Stimulated activated CD4-positive, alpha-beta T cell treated with anti-CD3 and anti-CD28 coated beads, Interleukin-4, amount 100 ng/mL, for 24 hours (primary cell): Measurements from ENCODE around the gene GRK4.
"Not testable (repeated sequence)": the region's sequence is repeated elsewhere in the genome, so short reads cannot be mapped to it uniquely, and the experiment has no call there.

Source experiments
- DNase-seq: peaks from one replicate; pipeline ENCODE4 v3.0.0-alpha.2; 2020

The GRK4 gene

GRCh38 chr4:2963175-2963965 lies at the start of gene GRK4, which contains the start of gene NOP14:
Gene GRK4 (plus strand): TSS chr4:2963571. CDS start chr4:2964071, 500 bp downstream.
Gene NOP14 (minus strand): TSS chr4:2963406. CDS start chr4:2963319, 87 bp downstream.
- peak; percentile 97 for DNase-seq

- no peak for DNase-seq
Measured at GRCh38 chr4:2914256-2915126, 48.9 kb upstream of the GRK4 start.

- DNase-seq: no peak
Measured at GRCh38 chr4:2915789-2916188, 47.6 kb upstream of the GRK4 start.

DNA sequence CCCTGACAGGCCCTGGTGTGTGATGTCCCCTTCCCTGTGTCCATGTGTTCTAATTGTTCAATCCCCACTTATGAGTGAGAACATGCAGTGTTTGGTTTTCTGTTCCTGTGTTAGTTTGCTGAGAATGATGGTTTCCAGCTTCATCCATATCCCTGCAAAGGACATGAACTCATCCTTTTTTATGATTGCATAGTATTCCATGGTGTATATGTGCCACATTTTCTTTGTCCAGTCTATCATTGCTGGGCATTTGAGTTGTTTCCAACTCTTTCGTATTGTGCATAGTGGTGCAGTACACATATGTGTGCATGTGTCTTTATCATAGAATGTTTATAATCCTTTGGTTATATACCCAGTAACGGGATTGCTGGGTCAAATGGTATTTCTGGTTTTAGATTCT lies 46.7 kb upstream of the GRK4 start:
- not testable (repeated sequence) for DNase-seq

- not testable (repeated sequence) for DNase-seq
Measured at GRCh38 chr4:2918300-2918699, 45.1 kb upstream of the GRK4 start.

GRCh38 chr4:2918714-2919113 lies 44.7 kb upstream of the GRK4 start:
- DNase-seq: not testable (repeated sequence)

GRCh38 chr4:2922453-2923101 lies 40.8 kb upstream of the GRK4 start:
- DNase-seq: not testable (repeated sequence)

DNA sequence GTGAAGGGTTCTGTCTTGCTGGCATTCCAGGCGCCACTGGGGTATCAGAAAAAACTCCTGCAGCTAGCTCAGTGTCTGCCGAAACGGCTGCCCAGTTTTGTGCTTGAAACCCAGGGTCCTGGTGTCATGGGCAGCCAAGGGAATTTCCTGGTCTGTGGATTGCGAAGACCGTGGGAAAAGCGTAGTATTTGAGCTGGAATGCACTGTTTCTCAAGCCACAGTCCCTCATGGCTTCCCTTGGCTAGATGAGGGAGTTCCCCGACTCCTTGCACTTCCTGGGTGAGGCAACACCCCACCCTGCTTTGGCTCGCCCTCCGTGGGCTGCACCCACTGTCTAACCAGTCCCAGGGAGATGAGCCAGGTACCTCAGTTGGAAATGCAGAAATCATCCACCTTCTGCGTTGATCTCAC lies 40.2 kb upstream of the GRK4 start:
- DNase-seq: no peak

GRCh38 chr4:2923668-2924173 lies 39.6 kb upstream of the GRK4 start:
- DNase-seq: no peak

- DNase-seq: no peak
Measured at GRCh38 chr4:2924286-2924685, 39.1 kb upstream of the GRK4 start.

- no peak for DNase-seq
Measured at GRCh38 chr4:2924765-2925301, 38.5 kb upstream of the GRK4 start.

DNA sequence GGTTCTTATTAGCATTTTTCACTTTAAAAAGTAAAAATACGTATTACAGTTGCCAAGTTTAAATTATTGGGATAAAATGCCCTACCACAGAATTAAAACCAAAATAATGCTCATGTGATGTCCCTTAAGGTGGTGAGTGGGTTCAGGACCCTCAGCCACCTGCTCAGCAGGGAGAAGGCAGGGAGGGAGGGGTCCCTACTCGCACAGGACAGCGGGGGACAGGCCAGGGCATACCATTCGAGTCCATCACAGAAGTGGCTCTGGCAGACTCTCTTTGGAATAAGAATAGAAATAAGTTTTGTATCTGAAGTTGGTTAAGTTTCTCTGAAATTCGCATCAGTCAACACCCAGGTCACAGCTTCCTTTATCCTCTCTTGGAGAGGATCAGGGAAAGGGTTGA lies 37.9 kb upstream of the GRK4 start:
- DNase-seq: no peak

DNA sequence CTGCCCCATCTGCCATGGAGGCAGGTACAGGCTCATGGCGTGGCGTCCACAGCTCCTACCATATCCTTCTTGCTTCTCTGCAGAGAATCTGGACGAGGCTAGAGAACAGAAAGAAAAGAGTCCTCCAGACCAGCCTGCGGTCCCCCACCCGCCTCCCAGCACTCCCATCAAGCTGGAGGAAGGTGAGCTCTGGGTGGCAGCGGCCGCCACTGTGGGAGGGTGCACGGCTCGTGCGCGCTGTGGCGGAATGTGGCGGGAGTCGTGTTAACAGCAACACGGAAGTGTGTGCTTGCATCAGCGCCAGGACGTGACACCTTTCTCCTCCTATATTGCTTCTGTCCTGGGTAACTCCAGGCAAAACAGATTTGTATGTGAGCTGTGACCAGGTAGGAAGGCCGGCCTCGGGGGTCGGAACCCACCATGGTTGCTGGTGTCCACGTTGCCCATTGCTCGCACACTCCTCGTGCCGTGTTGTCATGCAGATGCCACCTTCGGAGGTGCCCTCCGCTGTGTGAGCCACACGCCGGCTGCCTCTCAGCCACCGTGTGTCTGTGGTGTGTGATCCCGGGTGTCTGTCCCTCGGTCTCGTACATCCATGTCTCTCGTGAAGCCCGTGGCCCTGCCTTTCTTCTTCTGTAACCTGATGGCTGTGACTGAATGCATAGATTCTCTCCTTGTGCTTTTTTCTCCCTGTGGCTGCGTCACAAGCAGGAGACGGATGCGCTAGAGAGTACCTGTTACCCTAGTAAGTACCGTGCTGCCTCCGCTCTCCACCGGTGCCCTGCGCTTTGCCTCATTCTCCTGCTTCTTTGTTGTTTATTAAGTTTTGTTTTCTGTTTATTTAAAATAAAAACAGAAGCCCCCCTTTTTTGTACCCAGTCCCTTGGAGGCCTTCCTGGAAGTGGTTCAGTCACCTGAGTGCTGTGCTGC lies 37.2 kb upstream of the GRK4 start:
- DNase-seq: no peak

DNA sequence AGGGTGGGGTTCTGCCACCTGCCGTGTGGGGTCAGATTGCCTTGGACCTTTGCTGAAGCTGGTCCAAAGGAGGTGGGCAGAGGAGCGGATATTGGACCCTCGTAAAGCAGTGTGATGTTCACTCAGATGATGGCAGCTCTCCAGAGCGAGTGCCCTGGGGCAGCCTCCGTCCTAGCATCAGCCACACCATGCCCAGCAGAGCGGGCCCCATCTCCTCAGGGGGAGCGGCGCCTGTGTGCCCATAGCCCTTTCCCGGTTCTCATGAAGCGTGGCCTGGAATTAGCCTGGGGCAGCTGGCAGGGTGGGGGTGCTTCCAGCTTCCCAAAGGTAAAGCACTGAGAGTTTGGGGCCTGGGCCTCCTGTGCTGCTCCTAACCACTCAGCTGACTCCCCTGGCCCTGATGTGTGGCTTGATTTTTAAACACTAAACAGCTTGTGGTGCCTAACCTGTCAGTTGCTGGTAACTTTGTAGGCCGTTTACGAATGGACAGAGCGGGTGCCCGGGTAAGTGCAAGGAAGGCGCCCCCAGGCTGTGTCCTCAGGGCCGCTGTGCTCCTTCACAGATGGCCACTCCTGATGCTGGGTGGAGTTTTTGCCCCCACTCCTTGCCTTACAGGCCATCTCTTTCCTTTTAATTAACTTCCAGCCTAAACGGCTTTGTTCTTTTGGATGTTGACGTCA lies 36.2 kb upstream of the GRK4 start:
- no peak for DNase-seq

- no peak for DNase-seq
Measured at GRCh38 chr4:2927696-2928075, 35.7 kb upstream of the GRK4 start.

GRCh38 chr4:2928242-2929176 lies 34.9 kb upstream of the GRK4 start:
- no peak for DNase-seq

GRCh38 chr4:2929469-2929868 lies 33.9 kb upstream of the GRK4 start:
- no peak for DNase-seq

DNA sequence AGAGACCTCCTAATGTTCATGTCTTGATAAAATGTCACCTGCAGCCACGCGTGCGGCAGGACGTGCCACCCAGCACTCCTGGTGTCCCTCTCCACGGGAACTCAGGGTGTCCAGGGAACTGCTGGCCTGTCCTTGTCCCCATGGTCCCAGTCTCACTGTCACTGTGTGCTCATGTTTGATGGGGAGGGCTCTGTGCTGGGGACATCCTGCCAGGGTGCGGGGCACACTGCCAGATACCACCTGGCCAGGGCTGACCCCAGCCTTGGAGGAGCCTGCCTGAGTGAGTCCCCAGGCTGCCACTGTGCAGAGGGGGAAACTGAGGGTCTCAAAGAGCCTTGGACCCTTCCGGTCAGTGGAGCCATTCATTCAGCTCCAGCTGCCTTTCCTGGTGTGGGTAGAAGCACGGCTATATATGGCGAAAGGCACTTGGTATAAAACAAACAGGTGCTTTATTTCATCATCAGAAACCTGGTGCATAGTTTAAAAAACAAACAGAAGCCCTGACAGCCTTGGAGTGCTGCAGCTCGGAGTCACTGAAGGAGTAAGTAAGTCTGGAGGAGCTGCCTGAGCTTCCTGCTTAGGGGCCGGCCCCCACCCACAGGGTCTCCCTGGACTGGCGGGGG lies 33.1 kb upstream of the GRK4 start:
- DNase-seq: no peak

GRCh38 chr4:2930758-2931511 lies 32.4 kb upstream of the GRK4 start:
- no peak for DNase-seq
